ENCODE data around the gene BABAM2. TPM values are rescaled to one million over a fixed set of nuclear protein-coding genes. Genes with fewer than 3 reads are reported as not detected.

Gene BABAM2
- total RNA-seq, 1 experiment from 2014 or later = 43.5 TPM

DNA sequence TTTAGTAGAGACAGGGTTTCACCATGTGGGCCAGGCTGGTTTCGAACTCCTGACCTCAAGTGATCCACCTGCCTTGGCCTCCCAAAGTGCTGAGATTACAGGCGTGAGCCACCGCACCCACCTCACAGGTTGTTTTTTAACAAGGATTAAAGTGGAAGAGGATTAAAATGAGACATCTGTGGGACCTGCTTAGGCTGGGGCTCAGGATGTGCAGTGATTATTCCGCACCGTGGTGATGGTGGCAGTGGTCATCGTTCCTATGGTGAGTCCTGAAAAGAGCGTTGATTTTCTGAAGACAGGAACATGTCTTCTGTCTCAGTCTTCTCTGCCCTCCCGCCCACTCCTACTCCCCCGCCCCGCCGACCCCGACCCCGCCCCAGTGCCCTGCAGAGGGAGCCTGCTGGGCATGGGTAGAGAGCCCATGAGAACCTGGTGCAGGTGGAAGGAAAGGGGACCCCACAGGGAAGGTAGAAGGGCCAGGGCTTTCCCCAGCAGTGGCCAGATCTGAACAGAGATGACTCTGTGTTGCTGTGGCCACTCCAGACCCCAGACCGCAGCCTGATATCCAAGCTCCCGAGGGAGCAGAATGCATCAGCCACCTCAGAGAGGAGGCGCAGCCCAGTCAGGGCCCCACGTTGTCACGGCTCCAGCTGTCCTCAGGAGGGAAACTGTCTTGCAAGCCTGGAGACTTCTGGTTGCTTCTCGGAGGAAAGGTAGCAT lies 467.6 kb downstream of the BABAM2 start:
- Mint-ChIP-seq H3K27me3 (ENCODE audit: unreplicated experiment) (no peaks in the 10 kb centered on the region), H3K36me3 (ENCODE audit: insufficient read depth, unreplicated experiment) (peaks cover 11% of the 10 kb centered on the region), H3K27ac (ENCODE audit: unreplicated experiment) (no peak overlapping the region), H3K4me3 (ENCODE audit: low read depth, unreplicated experiment) (no peak overlapping the region), H3K4me1 (ENCODE audit: low read depth, unreplicated experiment) (peaks cover 44% of the 10 kb centered on the region), H3K9me3 (ENCODE audit: low read depth, unreplicated experiment) (no peaks in the 10 kb centered on the region)
- CTCF ChIA-PET = interaction anchor here (0.7 kb wide), 2 partner anchors 98 to 386 kb away, joined by 3 to 4 read pairs; no protein-coding TSS in a partner anchor
- intact Hi-C loops (cut with micrococcal nuclease; ENCODE audit: unreplicated experiment) = no loop called here
- no peak for DNase-seq
- no TSS peak for BruUV-seq (replicated peaks)
- TF ChIP-seq, protein P1, sequence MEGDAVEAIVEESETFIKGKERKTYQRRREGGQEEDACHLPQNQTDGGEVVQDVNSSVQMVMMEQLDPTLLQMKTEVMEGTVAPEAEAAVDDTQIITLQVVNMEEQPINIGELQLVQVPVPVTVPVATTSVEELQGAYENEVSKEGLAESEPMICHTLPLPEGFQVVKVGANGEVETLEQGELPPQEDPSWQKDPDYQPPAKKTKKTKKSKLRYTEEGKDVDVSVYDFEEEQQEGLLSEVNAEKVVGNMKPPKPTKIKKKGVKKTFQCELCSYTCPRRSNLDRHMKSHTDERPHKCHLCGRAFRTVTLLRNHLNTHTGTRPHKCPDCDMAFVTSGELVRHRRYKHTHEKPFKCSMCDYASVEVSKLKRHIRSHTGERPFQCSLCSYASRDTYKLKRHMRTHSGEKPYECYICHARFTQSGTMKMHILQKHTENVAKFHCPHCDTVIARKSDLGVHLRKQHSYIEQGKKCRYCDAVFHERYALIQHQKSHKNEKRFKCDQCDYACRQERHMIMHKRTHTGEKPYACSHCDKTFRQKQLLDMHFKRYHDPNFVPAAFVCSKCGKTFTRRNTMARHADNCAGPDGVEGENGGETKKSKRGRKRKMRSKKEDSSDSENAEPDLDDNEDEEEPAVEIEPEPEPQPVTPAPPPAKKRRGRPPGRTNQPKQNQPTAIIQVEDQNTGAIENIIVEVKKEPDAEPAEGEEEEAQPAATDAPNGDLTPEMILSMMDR (IDR thresholded peaks at IDR 0.05; ENCODE audit: unreplicated experiment) = no peak

DNA sequence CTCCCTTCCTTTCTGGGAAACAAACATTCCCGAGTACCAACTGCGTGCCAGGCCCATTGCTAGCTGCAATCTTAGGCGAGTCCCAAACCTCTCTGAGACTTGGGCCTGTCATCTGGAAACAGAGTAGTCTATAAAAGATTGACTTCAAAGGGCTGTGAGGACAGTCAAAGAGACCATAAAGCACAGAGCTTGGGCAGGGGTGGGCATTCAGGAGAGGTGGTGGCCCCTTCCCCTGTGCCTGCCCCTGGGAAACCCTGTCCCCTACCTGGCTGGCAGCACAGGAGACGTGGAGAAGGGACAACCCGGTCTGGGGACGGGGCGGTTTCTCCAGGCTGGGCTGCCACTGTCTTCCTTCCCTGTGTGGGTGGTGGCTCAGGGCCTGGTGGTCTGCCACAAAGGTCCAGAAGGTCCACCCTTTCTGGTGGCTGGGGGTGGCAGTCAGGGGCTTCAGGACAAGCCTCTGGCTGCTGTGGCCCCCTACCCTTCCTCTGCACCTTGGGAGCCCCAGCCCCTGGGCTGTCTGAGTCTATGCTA lies 468.2 kb downstream of the BABAM2 start:
- intact Hi-C loops (cut with micrococcal nuclease; ENCODE audit: unreplicated experiment) = no loop called here
- Mint-ChIP-seq H3K27me3 (ENCODE audit: unreplicated experiment) (no peaks in the 10 kb centered on the region), H3K27ac (ENCODE audit: unreplicated experiment) (peak overlapping the region; percentile 84)

DNA sequence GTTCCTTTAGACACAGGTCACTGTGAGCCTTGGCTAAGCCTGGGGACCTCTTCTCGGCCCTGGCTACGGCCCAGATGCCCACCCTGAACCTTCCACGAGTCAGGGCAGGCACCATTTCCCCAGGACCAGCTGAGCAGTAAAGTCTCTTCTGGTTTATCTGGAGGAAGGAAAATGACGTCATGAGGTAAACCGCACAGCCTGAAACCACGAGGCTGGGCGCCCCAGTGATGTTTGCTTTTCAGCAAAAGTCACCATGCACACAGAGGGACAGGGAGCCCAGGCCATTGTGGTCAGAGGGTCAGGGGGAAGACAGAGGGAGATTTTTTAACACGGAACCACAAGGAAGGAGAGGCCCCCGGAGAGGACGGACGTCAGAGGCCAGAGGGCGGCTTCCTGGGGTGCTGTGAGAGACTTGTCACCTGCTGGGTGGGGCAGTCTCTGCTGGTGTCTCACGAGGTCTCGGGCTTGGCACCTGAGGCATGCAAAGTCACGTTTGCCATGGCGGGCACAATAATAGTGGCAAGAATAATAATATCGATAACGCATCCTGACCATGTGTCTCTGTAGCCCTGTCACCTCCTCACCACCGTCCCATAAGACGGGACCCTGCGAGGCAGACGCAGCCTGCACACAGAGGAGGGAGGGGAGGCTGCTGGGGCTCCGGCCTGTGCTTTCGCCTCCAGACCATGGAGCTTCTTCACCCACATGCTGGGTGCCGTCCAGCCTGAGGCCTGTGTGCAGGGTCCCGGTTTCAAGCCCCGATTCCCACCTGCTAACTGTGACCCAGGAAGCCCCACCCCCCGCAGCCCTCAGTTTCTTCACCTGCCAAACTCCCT lies 468.9 kb downstream of the BABAM2 start:
- Mint-ChIP-seq H3K27ac (ENCODE audit: unreplicated experiment) (peak overlapping the region; percentile 84), H3K27me3 (ENCODE audit: unreplicated experiment) (no peaks in the 10 kb centered on the region), H3K4me3 (ENCODE audit: low read depth, unreplicated experiment) (peak overlapping the region; percentile 6), H3K4me1 (ENCODE audit: low read depth, unreplicated experiment) (peaks cover 50% of the 10 kb centered on the region), H3K9me3 (ENCODE audit: low read depth, unreplicated experiment) (no peaks in the 10 kb centered on the region), H3K36me3 (ENCODE audit: insufficient read depth, unreplicated experiment) (peaks cover 11% of the 10 kb centered on the region)
- CTCF ChIA-PET = interaction anchor here (1.2 kb wide), 1 partner anchor 47 kb away, joined by 3 read pairs; no protein-coding TSS in a partner anchor
- DNase-seq = peak; percentile 81
- TSS peak; percentile 25 for BruUV-seq (replicated peaks)
- intact Hi-C loops (cut with micrococcal nuclease; ENCODE audit: unreplicated experiment) = no loop called here
- TF ChIP-seq, protein P1 (IDR thresholded peaks at IDR 0.05; ENCODE audit: unreplicated experiment) = no peak

More for the DNA sequence above, 468.2 kb downstream of the BABAM2 start:
- BruUV-seq (replicated peaks) = TSS peak; percentile 74
- Mint-ChIP-seq H3K4me3 (ENCODE audit: low read depth, unreplicated experiment) (peak overlapping the region; percentile 6), H3K4me1 (ENCODE audit: low read depth, unreplicated experiment) (peaks cover 50% of the 10 kb centered on the region), H3K36me3 (ENCODE audit: insufficient read depth, unreplicated experiment) (peaks cover 11% of the 10 kb centered on the region), H3K9me3 (ENCODE audit: low read depth, unreplicated experiment) (no peaks in the 10 kb centered on the region)
- TF ChIP-seq, protein P1 (IDR thresholded peaks at IDR 0.05; ENCODE audit: unreplicated experiment) = no peak
- CTCF ChIA-PET = no interaction called here
- DNase-seq = no peak

DNA sequence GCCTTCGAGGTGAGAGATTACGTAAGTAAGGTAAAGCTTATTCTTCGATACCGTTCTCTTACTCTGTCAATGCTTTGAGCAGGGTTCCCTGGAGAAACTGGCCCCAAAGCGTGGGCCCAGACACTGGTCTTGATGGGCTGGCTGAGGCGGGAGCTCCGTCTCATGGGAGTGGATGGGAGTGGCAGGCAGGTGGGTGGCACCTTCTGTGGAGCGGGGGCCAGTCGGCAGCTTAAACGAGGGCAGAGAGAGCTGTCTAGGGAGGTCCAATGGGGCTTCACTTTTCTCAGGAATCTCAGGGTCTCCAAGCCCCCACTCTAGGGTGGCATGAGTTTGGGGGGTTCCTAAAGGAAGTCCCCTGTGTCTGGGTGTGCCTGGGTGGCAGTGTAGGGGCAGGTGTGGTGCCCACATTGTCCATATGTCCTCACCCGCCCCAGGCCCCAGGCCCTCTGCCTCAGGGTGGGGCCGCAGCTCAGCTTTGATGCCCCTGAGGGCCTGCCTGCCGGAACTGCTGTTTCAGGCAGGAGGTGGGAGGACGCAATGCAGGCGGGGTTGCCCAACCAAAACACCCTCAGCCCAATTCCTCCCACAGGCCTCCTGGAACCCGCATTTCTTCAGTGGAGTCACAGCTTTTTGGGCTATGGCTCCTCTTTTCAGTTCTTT lies 469.7 kb downstream of the BABAM2 start:
- DNase-seq = no peak
- Mint-ChIP-seq H3K9me3 (ENCODE audit: low read depth, unreplicated experiment) (no peaks in the 10 kb centered on the region), H3K36me3 (ENCODE audit: insufficient read depth, unreplicated experiment) (peaks cover 11% of the 10 kb centered on the region), H3K27me3 (ENCODE audit: unreplicated experiment) (no peaks in the 10 kb centered on the region), H3K4me3 (ENCODE audit: low read depth, unreplicated experiment) (no peak overlapping the region), H3K27ac (ENCODE audit: unreplicated experiment) (peak overlapping the region; percentile 84), H3K4me1 (ENCODE audit: low read depth, unreplicated experiment) (peaks cover 57% of the 10 kb centered on the region)
- TF ChIP-seq, protein P1 (IDR thresholded peaks at IDR 0.05; ENCODE audit: unreplicated experiment) = no peak
- no TSS peak for BruUV-seq (replicated peaks)
- intact Hi-C loops (cut with micrococcal nuclease; ENCODE audit: unreplicated experiment) = no loop called here
- CTCF ChIA-PET = interaction anchor here (1.2 kb wide), 1 partner anchor 47 kb away, joined by 3 read pairs; no protein-coding TSS in a partner anchor
